H1 (cell line): ENCODE results near the gene MAP3K14. TPM values are rescaled to one million over a fixed set of nuclear protein-coding genes. Genes with fewer than 3 reads are reported as not detected.

Source experiments
- HDAC6 ChIP-seq: IDR thresholded peaks from one replicate; pipeline ENCODE4 v1.7.1; 2012; ENCODE audit warnings: low read depth, mild to moderate bottlenecking, inconsistent platforms, low read length, moderate library complexity
- RNF2 ChIP-seq: fragments of 200-900, 300-1000 bp; sonication (generic); IDR thresholded peaks from 2 replicates; pipeline ENCODE4 v1.7.1; 2016; ENCODE audit warnings: borderline replicate concordance, low read depth, mild to moderate bottlenecking, antibody characterized with exemption, low read length; ENCODE audit not compliant: poor library complexity, severe bottlenecking; ENCODE audit errors: missing control alignments
- SIRT6 ChIP-seq: IDR thresholded peaks from one replicate; pipeline ENCODE4 v1.7.1; 2012; ENCODE audit warnings: low read length, inconsistent platforms
- SIX5 ChIP-seq: IDR thresholded peaks from 2 replicates; pipeline ENCODE4 v1.6.1; 2011; ENCODE audit warnings: mild to moderate bottlenecking, low read depth, low read length
- TCF12 ChIP-seq: IDR thresholded peaks from 2 replicates; pipeline ENCODE4 v1.6.1; 2011; ENCODE audit warnings: low read depth, mild to moderate bottlenecking, low read length
- polyA plus RNA-seq, 7 experiments: library from polyadenylated mRNA; depleted of rRNA in 3 of 7; stranded (reverse) in 5 of 7; unstranded in 2 of 7; fragments of >200 nt in 5 of 7; fragments of 200-250 nt in 2 of 7; gene quantifications; 1 replicate in 5 of 7; 2 replicates in 1 of 7; 4 replicates in 1 of 7; pipeline versions ENCODE4 v1.2.1 to v1.2.3, GENCODE V29; 2011 to 2013; ENCODE audit warnings: missing spikeins in 2 of 7, mixed read lengths in 2 of 7
- total RNA-seq: library from RNA; stranded (reverse); fragmentation: NEBNext Ultra II Directional; extraction: Animal tissue kit (Norgen Biotek cat#: 25700); gene quantifications from 2 replicates; pipeline ENCODE4 v1.2.1, GENCODE V29; 2021

MAP3K14 gene
- total and polyA plus RNA-seq, 2 of the 8 experiments (the other 6 are each of a cell fraction or from before 2014, with no cell fraction given): 5.2 to 6.1 TPM

GRCh38 chr17:45258981-45259380, 57.8 kb downstream of the MAP3K14 start (continued):
- TF ChIP-seq HDAC6 (no peak), SIX5 (no peak), SIRT6 (no peak), TCF12 (no peak), RNF2 (no peak)
